MCF 10A (cell line): Measurements from ENCODE around the gene HCN3. TPM values are rescaled to one million over a fixed set of nuclear protein-coding genes. Genes with fewer than 3 reads are reported as not detected.

ENCODE experiments used
- BruUV-seq: library from RNA; stranded (reverse); fragments of 400-500 nt; replicated peaks from 2 replicates; lab custom pipeline; 2021; lab: Mats Ljungman, UMichigan
- CTCF ChIA-PET: fragments of 300-600 bp; sonication (Branson Sonifier 250); formaldehyde crosslinking; extraction: SDS; loops from one replicate; lab custom pipeline; 2021; ENCODE audit warnings: antibody characterized with exemption, inconsistent platforms; lab: Yijun Ruan, JAX
- POLR2A ChIA-PET: fragments of 300-600, 350-650 bp; sonication (Branson Sonifier 250); formaldehyde crosslinking; extraction: SDS; loops from one replicate; lab custom pipeline; 2020; ENCODE audit warnings: antibody characterized with exemption, inconsistent platforms; lab: Yijun Ruan, JAX
- DNase-seq: peaks from one replicate; pipeline ENCODE4 v3.0.0-alpha.2; 2018; ENCODE audit not compliant: unreplicated experiment
- H3K27ac Mint-ChIP-seq: one replicate; pipeline ENCODE4 v1.8.0; 2022; ENCODE audit warnings: mild to moderate bottlenecking, low read depth, mixed read lengths; ENCODE audit not compliant: unreplicated experiment
- H3K27me3 Mint-ChIP-seq: one replicate; pipeline ENCODE4 v1.8.0; 2022; ENCODE audit warnings: mixed read lengths; ENCODE audit not compliant: insufficient read depth, unreplicated experiment
- H3K36me3 Mint-ChIP-seq: one replicate; pipeline ENCODE4 v1.8.0; 2022; ENCODE audit warnings: mild to moderate bottlenecking, moderate library complexity, mixed read lengths; ENCODE audit not compliant: insufficient read depth, unreplicated experiment
- H3K4me1 Mint-ChIP-seq: one replicate; pipeline ENCODE4 v1.8.0; 2022; ENCODE audit warnings: mixed read lengths; ENCODE audit not compliant: insufficient read depth, unreplicated experiment
- H3K4me3 Mint-ChIP-seq: one replicate; pipeline ENCODE4 v1.8.0; 2022; ENCODE audit warnings: mild to moderate bottlenecking, moderate library complexity, mixed read lengths; ENCODE audit not compliant: unreplicated experiment
- H3K9me3 Mint-ChIP-seq: one replicate; pipeline ENCODE4 v1.8.0; 2022; ENCODE audit warnings: mixed read lengths; ENCODE audit not compliant: unreplicated experiment
- intact Hi-C: fragments of 100-400 bp; cut with micrococcal nuclease; formaldehyde crosslinking; loops from 2 replicates; pipeline ENCODE4 v1.14.1; 2022
- total RNA-seq: library from RNA; stranded (reverse); gene quantifications from 2 replicates; pipeline ENCODE4 v1.2.3, GENCODE V29; 2022
- TF ChIP-seq, protein P1 (sequence below): fragments of 200-600 bp; IDR thresholded peaks from one replicate; pipeline ENCODE4 v1.8.0; 2022; ENCODE audit warnings: antibody characterized with exemption, mild to moderate bottlenecking; ENCODE audit not compliant: unreplicated experiment

HCN3 gene
- total RNA-seq, 1 experiment from 2014 or later, result 2.5 TPM

DNA sequence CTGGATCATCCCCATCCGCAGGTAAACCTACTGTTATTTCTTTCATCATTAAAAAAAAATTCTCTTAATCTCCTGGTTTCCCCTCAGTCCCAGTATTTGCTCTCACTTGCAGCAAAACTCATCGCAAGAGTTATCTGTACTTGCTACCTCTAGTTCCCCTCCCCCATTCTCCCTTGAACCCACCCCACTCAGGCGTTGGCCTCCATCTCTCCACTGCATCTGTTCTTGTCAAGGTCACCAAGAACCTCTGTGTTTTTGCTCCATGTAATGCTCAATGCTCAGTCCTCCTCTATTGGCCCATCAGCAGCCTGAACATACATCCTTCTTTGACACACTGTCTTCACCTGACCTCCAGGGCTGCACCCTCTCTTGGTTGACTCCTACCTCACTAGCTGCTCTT lies 19.4 kb downstream of the HCN3 start:
- ChIA-PET POLR2A (no interaction called here), CTCF (interaction anchor here (0.5 to 1.4 kb wide), 3 partner anchors 11 to 723 kb away, joined by 3 to 10 read pairs (median 3); no protein-coding TSS in a partner anchor)
- H3K36me3 Mint-ChIP-seq, result no peaks in the 10 kb centered on the region
- H3K27ac Mint-ChIP-seq, result no peak overlapping the region
- no peaks in the 10 kb centered on the region for H3K4me1 Mint-ChIP-seq
- H3K27me3 Mint-ChIP-seq, result peaks cover 29% of the 10 kb centered on the region
- H3K9me3 Mint-ChIP-seq, result no peaks in the 10 kb centered on the region
- TF ChIP-seq, protein P1, sequence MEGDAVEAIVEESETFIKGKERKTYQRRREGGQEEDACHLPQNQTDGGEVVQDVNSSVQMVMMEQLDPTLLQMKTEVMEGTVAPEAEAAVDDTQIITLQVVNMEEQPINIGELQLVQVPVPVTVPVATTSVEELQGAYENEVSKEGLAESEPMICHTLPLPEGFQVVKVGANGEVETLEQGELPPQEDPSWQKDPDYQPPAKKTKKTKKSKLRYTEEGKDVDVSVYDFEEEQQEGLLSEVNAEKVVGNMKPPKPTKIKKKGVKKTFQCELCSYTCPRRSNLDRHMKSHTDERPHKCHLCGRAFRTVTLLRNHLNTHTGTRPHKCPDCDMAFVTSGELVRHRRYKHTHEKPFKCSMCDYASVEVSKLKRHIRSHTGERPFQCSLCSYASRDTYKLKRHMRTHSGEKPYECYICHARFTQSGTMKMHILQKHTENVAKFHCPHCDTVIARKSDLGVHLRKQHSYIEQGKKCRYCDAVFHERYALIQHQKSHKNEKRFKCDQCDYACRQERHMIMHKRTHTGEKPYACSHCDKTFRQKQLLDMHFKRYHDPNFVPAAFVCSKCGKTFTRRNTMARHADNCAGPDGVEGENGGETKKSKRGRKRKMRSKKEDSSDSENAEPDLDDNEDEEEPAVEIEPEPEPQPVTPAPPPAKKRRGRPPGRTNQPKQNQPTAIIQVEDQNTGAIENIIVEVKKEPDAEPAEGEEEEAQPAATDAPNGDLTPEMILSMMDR, result no peak
- intact Hi-C loops, result no loop called here
- DNase-seq, result no peak
- BruUV-seq, result no TSS peak
- H3K4me3 Mint-ChIP-seq, result no peak overlapping the region

DNA sequence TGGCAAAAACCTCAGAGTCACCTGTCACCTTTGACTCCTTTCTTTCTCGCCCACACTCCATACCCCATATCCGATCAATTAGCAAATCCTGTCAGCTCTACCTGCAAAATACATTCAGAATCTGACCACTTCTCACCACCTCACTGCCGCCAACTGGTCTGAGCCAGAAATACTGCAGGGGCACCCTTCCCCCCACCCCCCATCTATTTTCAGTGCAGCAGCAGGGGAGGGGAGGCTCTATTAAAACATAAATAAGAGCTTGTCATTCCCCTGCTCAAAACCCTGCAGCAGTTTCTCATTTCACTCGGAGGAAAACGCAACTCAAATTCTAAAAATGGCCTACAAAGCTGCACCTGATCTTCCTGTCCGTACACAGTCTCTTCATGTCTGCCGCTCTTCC lies 20.1 kb downstream of the HCN3 start:
- POLR2A ChIA-PET, result no interaction called here
- Mint-ChIP-seq H3K4me3 (no peak overlapping the region), H3K27me3 (peaks cover 25% of the 10 kb centered on the region), H3K9me3 (no peaks in the 10 kb centered on the region), H3K4me1 (no peaks in the 10 kb centered on the region), H3K27ac (no peak overlapping the region), H3K36me3 (no peaks in the 10 kb centered on the region)
- CTCF ChIA-PET, result interaction anchor here (0.5 to 1.4 kb wide), 4 partner anchors 10 to 722 kb away, joined by 3 to 10 read pairs (median 3); no protein-coding TSS in a partner anchor
- no TSS peak for BruUV-seq
- TF ChIP-seq, protein P1, result no peak
- DNase-seq, result no peak
- intact Hi-C loops, result no loop called here

DNA sequence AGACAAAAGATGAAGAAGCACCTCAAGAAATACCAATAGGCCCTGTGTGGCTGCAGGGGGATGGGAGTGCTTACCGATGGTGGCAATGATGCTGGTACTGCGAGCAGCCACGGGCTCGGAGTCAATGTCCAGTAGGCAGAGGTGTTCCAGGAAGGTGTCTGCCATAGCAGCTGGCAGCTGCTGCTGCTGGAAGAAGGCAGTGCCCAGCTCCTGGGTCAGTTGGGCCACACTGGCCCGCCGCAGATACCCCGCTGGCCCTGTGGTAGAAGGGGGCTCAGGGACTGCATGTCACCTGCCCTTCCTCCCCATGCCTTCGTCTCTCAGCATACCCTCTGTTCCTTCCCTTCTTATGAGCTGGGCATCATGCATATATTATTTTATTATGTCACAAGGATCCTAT lies 22.8 kb downstream of the HCN3 start:
- no peaks in the 10 kb centered on the region for H3K9me3 Mint-ChIP-seq
- no TSS peak for BruUV-seq
- peaks cover 17% of the 10 kb centered on the region for H3K27me3 Mint-ChIP-seq
- DNase-seq, result no peak
- no peak overlapping the region for H3K27ac Mint-ChIP-seq
- no peaks in the 10 kb centered on the region for H3K4me1 Mint-ChIP-seq
- intact Hi-C loops, result no loop called here
- POLR2A ChIA-PET, result interaction anchor here (0.6 to 1.7 kb wide), 4 partner anchors 8 to 27 kb away, joined by 3 to 5 read pairs (median 4); partner anchors contain the start of genes CLK2 and FDPS
- no peak overlapping the region for H3K4me3 Mint-ChIP-seq
- TF ChIP-seq, protein P1, result no peak
- H3K36me3 Mint-ChIP-seq, result no peaks in the 10 kb centered on the region
- CTCF ChIA-PET, result interaction anchor here (0.6 to 1.5 kb wide), 4 partner anchors 11 to 50 kb away, joined by 3 to 5 read pairs (median 4); no protein-coding TSS in a partner anchor

DNA sequence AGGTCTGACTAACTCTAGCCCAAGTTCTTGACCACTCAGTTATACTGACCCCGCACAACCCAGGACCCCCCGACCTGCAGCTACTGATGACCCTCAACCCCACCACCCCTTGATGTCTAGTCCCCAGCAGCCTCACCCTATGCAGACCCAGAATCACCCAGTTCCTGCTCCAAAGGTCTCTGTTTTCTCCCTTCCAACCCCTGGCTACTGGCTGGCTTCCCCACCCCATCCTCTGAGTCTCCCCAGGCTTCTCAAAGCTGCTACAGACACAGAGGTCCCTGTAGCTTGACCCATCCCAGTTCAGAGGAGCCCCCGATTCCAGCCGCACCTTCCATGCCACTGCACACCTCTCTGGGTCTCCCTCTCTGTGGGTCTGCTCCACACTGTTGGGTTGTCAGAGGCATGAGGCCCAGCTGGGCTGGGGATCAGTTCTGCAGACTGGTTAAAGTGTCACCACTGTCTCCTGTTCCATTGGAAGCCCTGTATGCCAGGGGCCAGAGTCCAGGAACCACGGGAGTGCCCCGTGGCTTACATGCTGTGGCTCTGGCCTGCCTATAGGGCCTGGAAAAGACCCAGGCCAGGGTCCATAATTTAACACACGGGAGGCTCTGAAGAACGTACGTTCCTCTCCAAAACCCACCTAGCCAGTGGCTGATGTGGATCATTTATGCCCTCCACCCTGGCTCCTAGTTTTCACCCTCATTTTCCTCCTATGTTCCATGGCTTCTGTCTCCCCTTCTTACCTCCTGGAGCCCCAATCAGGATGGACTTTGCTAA lies 23.5 kb downstream of the HCN3 start:
- H3K27ac Mint-ChIP-seq, result no peak overlapping the region
- CTCF ChIA-PET, result interaction anchor here (0.6 to 1.5 kb wide), 4 partner anchors 12 to 51 kb away, joined by 3 to 5 read pairs (median 4); no protein-coding TSS in a partner anchor
- POLR2A ChIA-PET, result interaction anchor here (0.8 to 1.7 kb wide), 3 partner anchors 23 to 76 kb away, joined by 3 to 5 read pairs (median 4); partner anchors contain the start of gene CLK2
- intact Hi-C loops, result no loop called here
- H3K9me3 Mint-ChIP-seq, result no peaks in the 10 kb centered on the region
- H3K27me3 Mint-ChIP-seq, result peaks cover 14% of the 10 kb centered on the region
- H3K4me3 Mint-ChIP-seq, result no peak overlapping the region
- no peak for DNase-seq
- H3K36me3 Mint-ChIP-seq, result no peaks in the 10 kb centered on the region
- TF ChIP-seq, protein P1, result no peak
- no peaks in the 10 kb centered on the region for H3K4me1 Mint-ChIP-seq
- no TSS peak for BruUV-seq
